ENCODE results near the gene CELF4.
"Not testable (repeated sequence)": the region's sequence is repeated elsewhere in the genome, so short reads cannot be mapped to it uniquely, and the experiment has no call there.

Gene CELF4

DNA sequence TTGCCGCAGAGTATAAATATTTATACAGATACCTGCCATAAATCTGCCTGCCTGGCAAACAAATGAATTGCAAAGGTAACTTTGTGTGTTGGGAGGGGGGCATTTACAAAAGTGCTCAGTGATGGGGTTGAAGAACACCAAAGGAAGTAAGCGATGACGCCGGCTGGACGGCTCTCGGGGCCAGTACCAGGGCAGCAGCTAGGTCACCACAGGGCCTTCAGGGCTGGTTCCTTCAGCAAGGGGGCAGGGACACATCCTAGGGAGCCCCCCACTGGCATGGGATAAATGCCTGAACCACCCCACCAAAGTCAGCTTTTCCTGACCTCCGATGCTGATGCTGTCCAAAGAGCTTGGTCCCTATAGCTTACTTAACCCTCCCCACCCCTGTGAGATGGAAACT is 190.4 kb downstream of the CELF4 start:
- TF ChIP-seq TAF1 (IDR thresholded peaks at IDR 0.05; ENCODE audit: borderline replicate concordance, low read depth, low read length), result no peak
- no peak for TF ChIP-seq POLR2A (IDR thresholded peaks at IDR 0.05; ENCODE audit: low read depth, low read length)
- TF ChIP-seq POLR2AphosphoS5 (IDR thresholded peaks at IDR 0.05; ENCODE audit: low read depth, low read length), result no peak
- FAIRE-seq (no peak), DNase-seq (ENCODE audit: insufficient read length) (no peak)

DNA sequence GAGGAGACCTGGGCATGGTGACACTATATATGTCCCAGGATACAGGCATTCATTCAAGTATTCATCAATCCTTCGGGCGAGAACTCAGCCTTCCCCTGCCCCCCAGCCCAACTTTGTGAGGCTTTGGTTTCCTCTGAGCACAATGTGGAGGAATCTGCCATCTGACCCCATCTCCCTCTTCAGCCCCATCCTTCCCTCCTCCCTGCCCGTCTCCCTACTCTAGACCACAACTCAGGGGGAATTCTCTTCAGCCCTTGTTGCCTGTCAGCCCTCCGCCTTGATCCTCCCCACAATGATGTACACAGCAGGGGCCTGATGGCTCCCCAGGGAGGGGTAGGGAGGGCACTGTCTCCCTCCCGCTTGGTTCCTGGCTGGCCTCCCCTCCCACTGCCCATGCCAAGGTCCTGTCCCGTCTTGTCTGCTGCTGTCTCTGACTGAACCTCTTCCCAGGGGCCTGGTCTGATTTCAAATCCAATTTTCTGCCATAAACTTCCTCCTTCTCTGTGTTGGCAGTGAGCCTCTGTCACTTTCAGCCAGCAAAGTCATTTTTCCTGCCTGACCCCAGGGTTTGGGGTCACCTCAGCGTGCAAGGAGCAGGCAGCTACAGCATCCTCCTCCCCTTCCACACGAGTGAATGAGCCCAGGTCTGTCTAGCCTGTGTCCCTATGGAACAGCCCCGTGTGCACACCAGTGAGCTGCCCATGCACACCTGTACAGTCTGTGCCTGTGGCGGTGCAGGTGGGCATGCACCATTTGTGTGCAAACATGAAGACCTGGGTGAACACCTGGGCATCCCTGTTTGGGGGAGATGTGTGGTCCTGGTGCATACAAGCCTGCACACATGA is 197.3 kb downstream of the CELF4 start:
- TF ChIP-seq TAF1 (IDR thresholded peaks at IDR 0.05; ENCODE audit: borderline replicate concordance, low read depth, low read length) (no peak), POLR2A (IDR thresholded peaks at IDR 0.05; ENCODE audit: low read depth, low read length) (no peak), POLR2AphosphoS5 (IDR thresholded peaks at IDR 0.05; ENCODE audit: low read depth, low read length) (no peak)
- FAIRE-seq (no peak), DNase-seq (ENCODE audit: insufficient read length) (no peak)

GRCh38 chr18:37364237-37364636 is 201.4 kb downstream of the CELF4 start:
- DNase-seq (ENCODE audit: insufficient read length) (no peak), FAIRE-seq (no peak)
- TF ChIP-seq TAF1 (IDR thresholded peaks at IDR 0.05; ENCODE audit: borderline replicate concordance, low read depth, low read length), result no peak
- no peak for TF ChIP-seq POLR2AphosphoS5 (IDR thresholded peaks at IDR 0.05; ENCODE audit: low read depth, low read length)
- no peak for TF ChIP-seq POLR2A (IDR thresholded peaks at IDR 0.05; ENCODE audit: low read depth, low read length)

DNA sequence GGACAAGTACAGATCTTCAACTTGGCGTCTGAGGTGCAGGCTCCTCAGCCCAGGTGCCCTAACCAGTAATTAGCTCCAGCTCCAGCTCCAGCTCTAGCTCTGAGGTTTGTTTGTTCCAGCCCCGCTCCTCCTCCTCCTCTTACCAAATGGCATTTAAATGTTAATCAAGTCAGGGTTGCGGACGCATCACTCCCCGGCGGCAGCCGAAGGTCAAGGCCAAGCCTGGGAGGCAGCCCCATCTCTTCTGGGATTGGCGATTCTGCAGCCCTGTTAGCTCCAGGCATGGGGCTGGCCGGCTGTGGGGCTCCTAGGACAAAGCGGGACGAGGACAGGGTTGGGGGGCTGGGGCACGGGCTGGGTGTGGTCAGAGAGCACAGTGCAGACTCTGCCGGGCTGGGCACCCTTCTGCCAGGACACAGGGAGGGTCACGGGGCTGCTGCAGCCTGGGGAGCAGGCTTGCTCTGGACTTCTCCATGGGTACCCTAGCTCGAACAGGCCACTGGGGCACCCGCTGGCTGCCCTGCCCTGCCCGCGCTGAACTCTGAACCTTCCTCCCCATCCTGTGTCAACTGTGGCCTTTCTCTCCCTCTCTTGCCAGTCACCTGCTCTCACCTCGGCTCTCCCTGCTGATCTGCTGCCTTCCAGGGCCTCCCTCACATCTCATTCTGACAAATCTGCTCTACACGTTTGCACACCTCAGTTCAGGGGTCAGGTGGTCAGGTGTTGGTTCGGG is 203.3 kb downstream of the CELF4 start:
- DNase-seq (ENCODE audit: insufficient read length) (no peak), FAIRE-seq (no peak)
- TF ChIP-seq POLR2A (IDR thresholded peaks at IDR 0.05; ENCODE audit: low read depth, low read length) (no peak), TAF1 (IDR thresholded peaks at IDR 0.05; ENCODE audit: borderline replicate concordance, low read depth, low read length) (no peak), POLR2AphosphoS5 (IDR thresholded peaks at IDR 0.05; ENCODE audit: low read depth, low read length) (no peak)

DNA sequence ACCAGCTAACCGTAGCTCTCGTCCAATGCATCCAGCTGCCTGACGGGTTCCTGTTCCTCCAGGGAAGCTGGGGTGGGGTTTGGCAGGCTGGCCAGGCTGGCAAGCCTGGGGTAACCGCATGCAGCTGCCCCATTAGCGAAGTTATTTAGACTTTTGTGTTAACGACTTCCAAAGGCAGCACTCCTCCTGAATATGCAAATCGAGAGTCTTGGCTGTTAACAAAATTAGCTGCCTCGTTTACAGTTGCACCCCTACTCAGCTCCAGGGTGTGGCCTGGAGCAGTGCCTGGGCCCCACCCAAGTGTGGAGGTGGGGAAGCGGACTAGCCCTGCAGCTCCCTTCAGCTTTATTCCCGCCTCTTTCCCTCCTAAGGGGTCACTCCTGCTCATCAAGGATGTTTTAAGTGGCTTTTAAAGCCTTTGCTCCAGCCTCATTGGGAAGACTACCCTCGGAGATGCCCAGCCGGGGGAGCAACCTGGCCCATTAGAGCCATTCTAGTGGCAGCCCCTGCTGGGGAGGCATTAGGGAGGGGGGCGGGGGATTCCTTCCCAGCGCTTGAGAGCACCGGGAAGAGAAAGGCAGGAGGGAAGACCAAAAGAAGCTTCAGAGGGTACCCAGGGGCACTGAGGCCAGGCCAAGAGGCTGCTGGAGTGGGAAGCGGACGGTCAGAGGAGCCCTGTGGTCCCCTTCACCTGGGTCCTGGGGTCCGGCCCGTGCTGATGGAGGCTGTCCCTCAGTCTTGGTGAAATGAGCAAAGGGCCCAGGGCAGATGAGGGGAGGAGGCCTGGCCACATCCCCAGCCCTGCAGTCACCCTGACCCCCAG is 204.1 kb downstream of the CELF4 start:
- no peak for FAIRE-seq
- DNase-seq (ENCODE audit: insufficient read length), result no peak

GRCh38 chr18:37358061-37358460 is 207.5 kb downstream of the CELF4 start:
- not testable (repeated sequence) for FAIRE-seq; DNase-seq (ENCODE audit: insufficient read length)

More for the DNA sequence above, 204.1 kb downstream of the CELF4 start:
- no peak for TF ChIP-seq POLR2A (IDR thresholded peaks at IDR 0.05; ENCODE audit: low read depth, low read length)

DNA sequence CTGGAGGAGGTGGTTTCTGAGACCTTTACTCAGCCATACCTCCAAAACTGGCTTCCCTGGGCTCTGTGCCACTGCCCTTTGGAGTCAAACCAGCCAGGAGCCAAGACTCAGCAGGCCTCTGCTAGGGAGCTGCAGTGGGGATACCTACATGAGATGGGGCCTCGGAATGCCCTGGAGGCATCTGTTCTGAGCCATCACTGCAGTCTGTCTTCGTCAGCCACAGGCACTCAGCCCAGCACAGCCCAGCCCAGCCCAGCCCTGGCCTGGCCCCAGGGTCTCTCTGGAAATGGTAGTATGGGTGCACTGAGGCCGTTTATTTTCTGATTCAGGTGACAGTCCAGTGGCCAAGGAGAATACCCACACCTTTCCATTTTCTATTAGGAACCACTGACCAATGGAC is 209.8 kb downstream of the CELF4 start:
- DNase-seq (ENCODE audit: insufficient read length), result no peak
- TF ChIP-seq TAF1 (IDR thresholded peaks at IDR 0.05; ENCODE audit: borderline replicate concordance, low read depth, low read length), result no peak
- TF ChIP-seq POLR2AphosphoS5 (IDR thresholded peaks at IDR 0.05; ENCODE audit: low read depth, low read length), result no peak
- no peak for FAIRE-seq

GRCh38 chr18:37351110-37351509 is 214.5 kb downstream of the CELF4 start:
- no peak for DNase-seq (ENCODE audit: insufficient read length)
- TF ChIP-seq POLR2A (IDR thresholded peaks at IDR 0.05; ENCODE audit: low read depth, low read length) (no peak), POLR2AphosphoS5 (IDR thresholded peaks at IDR 0.05; ENCODE audit: low read depth, low read length) (no peak), TAF1 (IDR thresholded peaks at IDR 0.05; ENCODE audit: borderline replicate concordance, low read depth, low read length) (no peak)

DNA sequence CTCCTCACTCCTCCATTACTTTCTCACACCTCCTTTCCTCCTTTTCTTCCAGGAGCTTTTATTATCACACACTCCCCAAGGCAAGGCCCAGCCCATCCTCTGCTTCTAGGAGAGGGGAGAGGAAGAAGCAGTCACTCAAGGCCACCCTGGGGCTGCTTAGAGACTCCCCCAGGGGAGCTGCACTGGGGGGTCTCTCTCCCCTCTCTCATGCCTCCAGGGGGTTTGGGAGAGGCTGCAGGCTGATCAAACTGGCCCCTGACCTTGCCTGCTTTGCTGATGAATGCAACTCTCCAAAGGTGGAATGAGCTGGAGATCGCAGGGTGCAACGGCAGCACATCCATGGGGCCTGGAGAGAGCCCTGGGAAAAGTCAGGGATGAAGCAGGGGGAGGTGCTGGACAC is 216.9 kb downstream of the CELF4 start:
- FAIRE-seq, result no peak
- no peak for TF ChIP-seq POLR2AphosphoS5 (IDR thresholded peaks at IDR 0.05; ENCODE audit: low read depth, low read length)
- no peak for DNase-seq (ENCODE audit: insufficient read length)

More at GRCh38 chr18:37351110-37351509, 214.5 kb downstream of the CELF4 start:
- FAIRE-seq, result no peak

DNA sequence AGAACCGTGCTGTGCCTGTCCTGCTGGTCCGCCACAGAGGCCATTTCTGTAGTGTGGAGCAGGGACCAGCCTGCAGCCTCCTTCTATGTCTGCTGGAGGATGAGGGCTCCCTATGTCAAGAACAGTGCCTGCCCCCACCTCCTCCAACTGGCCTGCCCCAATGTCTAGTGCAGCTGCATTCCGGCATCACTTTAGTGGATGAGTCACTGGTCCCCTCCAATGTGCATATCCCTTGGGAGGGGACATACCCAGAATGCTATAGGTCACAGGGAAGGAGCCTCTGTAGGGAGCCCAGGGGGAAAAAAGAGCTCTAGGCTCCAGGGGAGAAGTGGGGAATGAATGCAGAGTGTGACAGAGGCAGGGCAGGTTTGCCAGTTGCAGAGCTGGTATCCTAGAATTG is 219.6 kb downstream of the CELF4 start:
- FAIRE-seq, result no peak
- TF ChIP-seq TAF1 (IDR thresholded peaks at IDR 0.05; ENCODE audit: borderline replicate concordance, low read depth, low read length) (no peak), POLR2A (IDR thresholded peaks at IDR 0.05; ENCODE audit: low read depth, low read length) (no peak), POLR2AphosphoS5 (IDR thresholded peaks at IDR 0.05; ENCODE audit: low read depth, low read length) (no peak)
- no peak for DNase-seq (ENCODE audit: insufficient read length)

DNA sequence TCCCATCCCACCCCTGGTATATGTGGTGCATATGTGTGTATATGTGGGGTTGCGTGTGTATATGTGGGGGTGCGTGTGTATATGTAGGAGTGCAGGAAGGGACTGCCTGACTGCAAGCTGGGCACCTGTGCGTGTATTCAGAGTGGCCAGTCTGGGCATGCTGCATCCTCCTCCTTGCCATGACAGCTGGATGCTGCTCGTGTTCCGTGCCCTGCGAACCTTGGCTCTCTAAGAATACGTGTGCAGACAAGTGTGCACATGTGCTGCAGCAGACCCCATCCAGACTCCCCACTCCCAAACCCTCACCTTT is 222.1 kb downstream of the CELF4 start:
- DNase-seq (ENCODE audit: insufficient read length), result no peak
- no peak for FAIRE-seq
- TF ChIP-seq POLR2AphosphoS5 (IDR thresholded peaks at IDR 0.05; ENCODE audit: low read depth, low read length) (no peak), TAF1 (IDR thresholded peaks at IDR 0.05; ENCODE audit: borderline replicate concordance, low read depth, low read length) (no peak), POLR2A (IDR thresholded peaks at IDR 0.05; ENCODE audit: low read depth, low read length) (no peak)

Measured in GM12892 (cell line).